Nephron (organoid): Measurements from ENCODE around the gene ARHGEF3.
A peak's percentile ranks its signal among the peaks of the same experiment; 100 is the strongest.

ENCODE experiments used
- H3K27ac Mint-ChIP-seq, 3 experiments: 2 replicates each; pipeline ENCODE4 v1.8.0; 2020; ENCODE audit warnings: mixed read lengths in 3 of 3, mild to moderate bottlenecking in 2 of 3, moderate library complexity in 1 of 3
- H3K27me3 Mint-ChIP-seq: 2 replicates; pipeline ENCODE4 v1.8.0; 2021; ENCODE audit warnings: low read depth, mild to moderate bottlenecking, moderate library complexity, mixed read lengths
- H3K36me3 Mint-ChIP-seq: 2 replicates; pipeline ENCODE4 v1.8.0; 2020; ENCODE audit warnings: low read depth, mixed read lengths
- H3K4me1 Mint-ChIP-seq: 2 replicates; pipeline ENCODE4 v1.8.0; 2020; ENCODE audit warnings: mixed read lengths
- H3K4me3 Mint-ChIP-seq, 3 experiments: 2 replicates each; pipeline ENCODE4 v1.8.0; 2020; ENCODE audit warnings: mild to moderate bottlenecking in 3 of 3, mixed read lengths in 3 of 3, moderate library complexity in 2 of 3
- H3K9me3 Mint-ChIP-seq: 2 replicates; pipeline ENCODE4 v1.8.0; 2020; ENCODE audit warnings: mixed read lengths
- CTCF ChIP-seq, 3 experiments: fragments of 200-600 bp; sonication (generic); IDR thresholded peaks; one replicate each; pipeline ENCODE4 v1.5.0; 2021; ENCODE audit warnings: antibody characterized with exemption in 3 of 3; ENCODE audit not compliant: unreplicated experiment in 3 of 3

Gene ARHGEF3

GRCh38 chr3:56681984-56682461 is 119.7 kb downstream of the ARHGEF3 start:
- no peak for TF ChIP-seq CTCF (IDR thresholded peaks at IDR 0.05; ENCODE audit: unreplicated experiment in 3 of 3)
- Mint-ChIP-seq H3K36me3 (peaks cover 56% of the 10 kb centered on the region), H3K27ac (peak overlapping the region; percentile 93 to 100 (median 99)), H3K4me1 (peaks cover 23% of the 10 kb centered on the region), H3K4me3 (peak overlapping the region; percentile 92 to 96 (median 96)), H3K27me3 (no peaks in the 10 kb centered on the region), H3K9me3 (peaks cover 17% of the 10 kb centered on the region)

GRCh38 chr3:56680054-56680580 is 121.6 kb downstream of the ARHGEF3 start:
- Mint-ChIP-seq H3K36me3 (peaks cover 57% of the 10 kb centered on the region), H3K27me3 (no peaks in the 10 kb centered on the region), H3K4me1 (peaks cover 23% of the 10 kb centered on the region), H3K27ac (no peak overlapping the region), H3K4me3 (peak overlapping the region in 1 of 3 experiments; percentile 50), H3K9me3 (peaks cover 17% of the 10 kb centered on the region)
- no peak for TF ChIP-seq CTCF (IDR thresholded peaks at IDR 0.05; ENCODE audit: unreplicated experiment in 3 of 3)
